Measurements from ENCODE around the gene SH3TC2.
"Not testable (repeated sequence)": the region's sequence is repeated elsewhere in the genome, so short reads cannot be mapped to it uniquely, and the experiment has no call there.

SH3TC2 gene

DNA sequence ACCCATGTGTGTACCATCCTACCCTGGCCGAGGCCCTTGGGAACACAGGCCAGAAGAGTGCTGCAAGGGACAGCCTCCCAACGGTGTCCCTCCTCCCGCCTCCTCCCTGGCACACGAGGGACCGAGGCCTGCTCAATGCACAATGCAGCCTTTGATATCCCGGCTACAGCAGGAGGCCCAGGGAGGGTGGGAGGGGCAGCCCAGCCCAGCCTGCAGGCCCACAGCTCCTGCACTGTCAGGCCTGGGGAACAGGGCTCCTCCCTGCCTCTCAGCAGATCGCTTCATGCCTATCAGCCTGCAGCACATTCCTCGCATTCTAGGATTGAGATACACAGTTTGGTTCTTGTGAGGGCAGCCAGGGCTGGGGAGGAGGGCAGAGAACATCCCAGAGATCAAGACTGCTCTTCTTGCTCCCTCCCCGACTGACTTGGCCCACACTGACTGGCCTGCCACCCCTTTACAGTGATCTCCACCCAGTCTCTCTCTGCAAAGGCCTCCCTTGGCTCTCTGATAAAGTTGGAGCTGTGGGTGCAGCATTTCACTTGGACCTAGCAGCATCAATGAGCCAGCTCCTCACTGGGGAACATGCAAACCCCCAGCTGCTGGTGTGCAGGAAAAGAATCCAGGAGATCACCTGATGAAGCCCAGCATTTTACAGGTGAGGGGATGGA is at the start of gene SH3TC2:
TSS of gene SH3TC2 (minus strand) at position 46 of the 671 bp plus-strand sequence. CDS start at position 6, 40 bp downstream.
- no peak for DNase-seq

DNA sequence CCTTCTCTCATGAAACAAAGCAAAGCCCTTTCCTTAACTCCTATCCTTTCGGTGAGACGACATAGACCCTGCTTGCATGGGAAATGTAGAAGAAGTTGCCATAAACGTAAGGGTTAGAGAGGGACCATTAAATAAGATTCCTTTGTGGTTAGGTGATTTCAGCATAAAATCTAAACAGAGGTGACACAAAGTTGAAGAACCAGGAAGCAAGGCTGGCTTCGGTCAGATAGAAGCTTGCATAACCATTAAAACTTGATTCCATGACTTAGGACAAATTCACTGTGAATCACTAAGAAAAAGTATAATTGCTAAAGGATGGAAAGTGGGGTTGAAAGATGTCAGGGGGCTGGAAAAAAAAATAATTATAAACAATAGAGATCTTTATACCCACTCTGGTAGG is 47.5 kb upstream of the SH3TC2 start:
- DNase-seq, result no peak

DNA sequence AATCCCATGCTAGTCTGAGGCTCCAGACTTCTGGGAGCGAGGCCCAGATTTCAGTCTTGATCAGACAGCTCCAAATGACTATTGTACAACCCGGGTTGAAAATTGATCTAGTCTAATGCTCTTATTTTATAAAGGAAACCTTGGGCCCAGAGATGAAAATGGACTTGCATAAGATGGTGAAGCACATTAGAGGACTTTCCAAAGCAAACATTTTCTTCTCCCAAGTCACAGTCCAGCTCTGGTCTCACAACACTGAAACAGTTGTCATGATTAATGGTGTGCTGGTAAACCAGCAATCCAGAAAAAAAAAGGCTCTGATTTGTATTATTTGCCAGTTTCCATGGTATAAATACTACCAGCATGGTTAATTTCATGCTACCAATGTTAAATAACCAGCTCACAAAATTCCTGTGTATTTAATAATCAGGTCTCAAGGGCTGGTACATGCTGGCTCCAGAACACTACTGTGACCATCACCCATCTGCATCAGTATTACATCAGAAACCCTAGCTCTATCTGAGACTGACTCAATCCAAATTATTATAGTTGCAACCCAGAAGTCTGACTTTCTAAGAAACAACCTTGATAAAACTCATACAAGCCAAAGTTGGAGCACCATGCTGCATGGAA is 45.9 kb upstream of the SH3TC2 start:
- no peak for DNase-seq

DNA sequence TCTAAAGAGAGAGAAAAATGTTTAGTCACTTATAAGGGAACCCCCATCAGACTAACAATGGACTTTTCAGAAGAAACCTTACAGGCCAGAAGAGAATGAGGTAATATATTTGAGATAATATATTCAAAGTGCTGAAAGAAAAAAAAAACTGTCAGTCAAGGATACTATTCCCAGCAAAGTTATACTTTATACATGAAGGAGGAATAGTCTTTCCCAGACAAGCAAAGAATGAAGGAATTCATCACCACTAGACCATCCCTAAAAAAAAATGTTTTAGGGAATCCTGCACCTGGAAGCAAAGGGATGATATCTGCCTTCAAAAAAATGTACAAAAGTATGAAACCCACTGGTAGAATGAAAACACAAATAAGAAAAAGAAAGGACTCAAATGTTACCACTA is 37.5 kb upstream of the SH3TC2 start:
- DNase-seq, result no peak

DNA sequence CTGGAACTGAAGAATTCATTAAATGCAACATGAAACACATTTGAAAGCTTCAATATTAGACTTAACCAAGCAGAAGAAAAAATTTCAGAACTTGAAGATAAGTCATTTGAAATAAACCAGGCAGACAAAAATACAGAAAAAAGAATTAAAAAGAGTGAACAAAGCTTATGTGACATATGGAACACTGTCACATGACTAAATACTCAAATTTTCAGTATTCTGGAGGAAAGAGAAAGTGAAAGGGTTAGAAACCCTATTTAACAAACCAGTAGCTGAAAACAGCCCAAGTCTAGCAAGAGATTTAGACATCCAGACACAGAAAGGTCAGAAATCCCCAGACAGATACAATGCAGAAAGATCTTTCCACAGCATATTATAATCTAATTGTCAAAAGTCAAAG is 37.1 kb upstream of the SH3TC2 start:
- DNase-seq, result no peak

DNA sequence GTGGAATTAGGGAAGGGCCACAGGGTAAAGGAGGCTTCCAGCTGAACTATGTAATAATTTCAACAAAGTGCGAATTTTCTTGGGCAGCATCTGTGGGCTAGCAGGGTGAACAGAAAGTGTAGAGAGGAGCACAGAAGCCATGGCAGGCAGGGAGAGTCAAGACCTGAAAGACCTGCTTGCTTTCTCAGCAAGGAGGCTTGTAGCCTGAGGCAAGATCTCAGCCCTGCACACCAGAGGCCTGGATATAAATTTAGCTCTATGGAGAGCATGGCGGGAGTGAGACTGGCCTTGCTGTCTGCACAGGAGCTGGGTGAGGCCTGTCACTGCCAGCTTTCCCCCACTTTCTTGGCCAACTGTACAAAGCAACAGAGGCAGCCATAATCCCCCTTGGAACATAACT is 32.1 kb upstream of the SH3TC2 start:
- no peak for DNase-seq

DNA sequence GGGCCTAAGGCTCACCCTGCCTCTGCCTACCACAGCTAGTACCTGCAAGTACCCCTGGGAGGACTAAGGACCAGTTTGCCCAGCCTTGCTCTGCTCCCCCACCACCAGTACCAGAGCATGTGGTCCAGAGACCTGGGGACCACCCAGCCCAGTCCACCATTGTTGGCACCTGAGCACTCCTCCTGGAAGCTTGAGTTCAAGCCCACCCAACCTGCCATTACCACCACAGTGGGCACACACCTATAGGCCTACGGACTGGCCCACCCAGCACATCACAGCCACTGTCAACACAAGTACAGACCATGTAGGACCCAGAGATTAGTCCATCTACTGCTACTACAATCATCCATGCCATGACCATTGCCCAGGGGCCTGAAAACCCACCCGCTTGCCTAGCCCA is 30.8 kb upstream of the SH3TC2 start:
- DNase-seq, result no peak

DNA sequence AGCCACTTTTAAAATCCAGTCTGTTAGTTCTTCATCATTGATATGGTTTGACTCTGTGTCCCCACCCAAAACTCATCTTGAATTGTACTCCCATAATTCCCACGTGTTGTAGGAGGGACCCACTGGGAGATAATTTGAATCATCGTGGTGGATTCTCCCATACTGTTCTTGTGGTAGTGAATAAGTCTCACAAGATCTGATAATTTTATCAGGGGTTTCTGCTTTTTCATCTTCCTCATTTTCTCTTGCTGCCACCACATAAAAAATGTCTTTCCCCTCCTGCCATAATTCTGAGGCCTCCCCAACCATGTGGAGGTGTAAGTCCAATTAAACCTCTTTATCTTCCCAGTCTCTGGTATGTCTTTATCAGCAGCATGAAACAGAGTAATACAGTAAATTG is 26.9 kb upstream of the SH3TC2 start:
- peak; percentile 46 to 60 (median 59) for DNase-seq

DNA sequence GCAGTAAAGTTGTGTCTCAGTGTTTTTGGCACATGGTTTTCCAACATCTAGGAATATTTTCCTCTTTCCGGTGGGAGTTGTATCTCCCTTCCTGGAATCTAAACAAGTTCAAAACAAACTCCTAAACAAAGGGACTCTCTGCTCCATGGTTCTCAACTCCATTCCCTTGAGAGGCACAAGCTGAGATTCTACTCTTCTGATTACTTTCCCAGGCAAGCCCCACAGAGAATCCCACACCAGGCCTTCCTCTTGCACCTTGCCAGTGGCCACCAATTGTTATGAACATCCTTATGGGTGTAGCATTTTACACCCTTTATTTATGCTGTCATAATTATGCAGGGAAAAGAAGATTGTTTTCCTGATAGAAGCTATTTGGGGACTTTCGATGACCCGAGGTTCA is 25.8 kb upstream of the SH3TC2 start:
- DNase-seq, result no peak

DNA sequence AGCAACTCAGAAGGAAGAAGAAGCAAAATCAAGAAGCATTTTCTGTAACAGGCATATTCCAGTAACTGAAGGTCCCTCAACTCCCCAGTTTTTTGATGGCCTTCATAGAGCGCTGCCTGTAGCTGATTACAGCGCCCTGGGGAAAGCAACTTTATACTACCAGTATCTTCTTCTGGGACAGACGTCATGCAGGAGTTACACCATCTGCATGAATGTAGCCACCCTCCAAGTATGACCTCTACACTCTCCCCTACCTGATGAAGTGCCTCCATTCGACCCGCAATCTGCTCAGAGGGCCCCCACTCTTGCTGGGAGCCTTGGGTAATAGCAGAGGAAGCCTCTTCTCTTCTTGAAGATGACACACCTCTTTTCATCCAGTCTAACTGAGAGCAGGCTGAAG is 21.0 kb upstream of the SH3TC2 start:
- DNase-seq, result no peak

DNA sequence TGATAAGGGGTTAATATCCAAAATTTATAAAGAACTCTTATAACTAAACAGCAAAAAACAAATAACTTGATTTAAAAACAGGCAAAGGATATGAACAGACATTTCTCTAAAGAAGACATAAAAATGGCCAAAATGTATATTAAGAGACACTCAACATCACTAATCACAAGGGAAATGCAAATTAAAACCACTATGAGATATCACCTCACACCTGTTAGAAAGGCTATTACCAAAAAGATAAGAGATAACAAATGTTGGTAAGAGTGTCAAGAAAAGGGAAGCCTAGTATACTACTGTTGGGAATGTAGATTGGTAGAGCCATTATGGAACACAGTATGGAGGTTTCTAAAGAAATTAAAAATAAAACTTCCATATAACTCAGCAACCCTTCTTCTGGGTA is 19.4 kb upstream of the SH3TC2 start:
- no peak for DNase-seq

DNA sequence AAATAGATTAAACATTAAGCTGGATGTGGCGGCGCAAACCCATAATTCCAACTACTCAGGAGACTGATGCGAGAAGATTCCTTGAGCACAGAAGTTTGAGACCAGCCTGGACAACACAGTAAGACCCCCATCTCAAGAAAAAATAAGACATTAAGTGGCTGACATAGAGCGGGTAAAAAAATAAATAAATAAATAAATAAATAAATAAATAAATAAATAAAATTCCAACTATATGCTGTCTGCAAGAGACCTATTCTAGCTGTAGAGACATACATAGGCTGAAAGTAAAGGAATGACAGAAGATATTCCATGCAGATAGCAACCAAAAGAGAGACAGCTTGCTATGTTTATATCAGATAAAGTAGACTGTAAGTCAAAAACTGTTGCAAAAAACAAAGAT is 17.4 kb upstream of the SH3TC2 start:
- DNase-seq, result no peak

DNA sequence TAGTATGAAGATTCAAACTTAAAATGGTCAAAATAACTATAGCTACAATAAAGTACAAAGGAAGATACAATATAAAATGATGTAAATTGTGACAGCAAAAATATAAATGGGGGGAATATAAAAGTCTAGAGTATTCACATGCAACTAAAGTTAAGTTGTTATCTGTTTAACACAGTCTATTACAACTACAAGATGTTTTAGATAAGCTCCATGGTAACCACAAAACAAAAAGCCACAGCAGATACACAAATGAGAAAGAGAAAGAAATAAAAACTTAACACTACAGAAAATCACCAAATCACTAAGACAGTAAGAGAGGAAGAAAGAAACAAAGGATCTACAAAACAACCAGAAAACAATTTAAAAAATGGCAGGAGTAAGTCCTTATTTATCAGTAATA is 17.0 kb upstream of the SH3TC2 start:
- no peak for DNase-seq

DNA sequence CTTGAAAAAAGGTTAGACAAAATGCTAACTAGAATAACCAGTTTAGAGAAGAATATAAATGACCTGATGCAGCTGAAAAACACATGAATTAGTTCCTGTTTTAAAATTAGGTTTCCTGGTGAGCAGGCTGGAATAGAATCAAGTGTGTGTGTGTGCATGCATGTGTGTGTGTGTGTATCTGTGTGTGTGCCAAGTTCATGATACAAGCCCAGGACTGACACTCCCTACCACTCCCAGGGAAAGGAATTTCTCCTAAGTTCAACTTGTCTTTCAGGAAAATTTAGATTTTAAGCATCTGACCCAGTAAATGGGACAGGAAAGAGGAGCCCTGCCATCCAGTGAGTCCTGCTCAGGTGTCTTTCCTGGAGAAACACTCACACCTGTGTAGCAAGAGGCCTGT is 11.2 kb upstream of the SH3TC2 start:
- DNase-seq, result not testable (repeated sequence)

DNA sequence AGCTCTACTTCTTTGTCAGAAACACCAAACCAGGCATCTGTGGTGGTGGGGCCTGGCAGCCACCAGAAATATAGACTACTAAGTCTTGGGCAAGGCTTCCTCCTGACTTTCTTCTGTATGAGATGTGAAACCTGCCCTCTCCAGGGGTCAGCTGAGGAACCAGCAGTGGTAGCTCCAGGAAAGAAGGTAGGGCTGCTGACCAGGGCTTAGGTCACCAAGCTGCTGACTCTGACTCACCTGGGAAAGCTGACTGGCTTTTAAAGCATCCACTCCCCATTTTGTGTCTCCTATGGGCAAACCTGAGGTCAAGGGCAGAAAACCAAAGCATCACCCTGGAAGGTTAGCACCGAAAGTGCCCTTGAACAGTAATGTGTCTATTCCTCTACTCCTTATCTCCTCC is 10.4 kb upstream of the SH3TC2 start:
- DNase-seq, result peak in 1 of 3 donors; percentile 45

DNA sequence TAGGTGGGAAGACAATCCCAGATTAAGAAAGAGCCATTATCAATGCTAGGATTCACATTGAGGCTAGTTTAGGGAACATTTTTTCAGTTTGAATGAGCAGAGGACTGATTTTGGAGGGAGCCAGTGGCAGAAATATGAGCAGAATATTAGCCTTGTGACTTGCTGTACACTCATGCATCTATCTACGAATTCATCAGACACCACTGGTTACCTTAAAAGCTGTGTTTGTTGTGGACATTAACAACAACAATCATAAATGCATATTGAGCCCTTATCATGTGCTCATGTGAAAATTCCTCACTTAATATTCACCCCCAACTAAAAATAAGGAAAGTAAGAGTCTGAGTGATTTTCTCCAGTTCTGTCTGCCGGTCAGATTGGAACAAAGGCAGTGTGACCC is 9.9 kb upstream of the SH3TC2 start:
- DNase-seq, result no peak

DNA sequence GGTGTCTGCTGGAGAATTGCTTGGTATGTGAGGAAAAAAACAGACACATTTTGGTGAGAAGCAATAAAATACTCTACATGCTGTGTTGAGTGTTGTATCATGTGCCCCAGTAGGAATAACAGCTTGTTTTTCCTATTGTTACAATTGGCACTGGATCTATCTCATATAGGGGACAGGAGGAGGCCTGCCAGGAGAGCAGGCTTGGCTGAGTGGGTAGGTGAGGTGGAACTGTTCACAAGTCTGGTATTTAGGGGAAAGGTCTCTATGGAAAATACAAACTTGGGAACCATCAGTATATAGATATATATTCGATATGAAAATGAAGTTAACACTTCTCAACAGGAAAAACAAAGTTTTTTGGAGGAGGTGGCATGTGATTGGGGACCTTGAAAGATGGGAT is 9.5 kb upstream of the SH3TC2 start:
- no peak for DNase-seq

DNA sequence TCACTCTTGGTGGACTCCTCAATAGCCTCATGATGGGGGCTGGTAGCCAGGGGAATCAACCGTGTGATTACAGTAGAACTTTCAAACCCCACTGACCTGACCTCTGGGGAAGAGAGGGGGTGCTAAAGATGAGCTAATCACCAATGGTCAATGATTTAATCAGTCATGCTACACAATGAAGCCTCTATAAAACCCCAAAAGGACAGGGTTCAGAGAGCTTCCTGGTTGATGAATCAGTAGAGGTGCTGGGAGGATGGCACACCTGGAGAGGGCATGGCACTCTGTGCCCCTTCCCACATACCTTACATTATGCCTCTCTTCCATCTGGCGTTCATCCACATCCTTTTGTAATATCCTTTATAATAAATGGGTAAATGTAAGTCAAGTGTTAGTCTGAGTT is 8.9 kb upstream of the SH3TC2 start:
- DNase-seq, result no peak

DNA sequence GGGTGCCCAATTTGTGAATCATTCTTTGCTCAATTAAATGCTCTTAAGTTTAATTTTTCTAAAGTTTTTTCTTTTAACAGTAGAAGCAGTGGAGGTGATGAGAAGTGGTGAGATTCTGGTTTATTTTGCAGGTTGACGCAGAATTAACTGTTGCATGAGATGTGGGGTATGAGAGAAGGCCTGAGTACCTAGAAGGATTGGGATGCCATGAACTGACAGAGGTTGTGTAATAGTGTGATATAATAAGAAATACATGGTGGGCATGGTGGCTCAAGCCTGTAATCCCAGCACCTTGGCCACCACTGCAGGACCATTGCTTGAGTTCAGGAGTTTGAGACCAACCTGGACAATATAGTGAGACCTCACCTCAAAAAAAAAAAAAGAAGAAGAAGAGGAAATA is 8.4 kb upstream of the SH3TC2 start:
- DNase-seq, result no peak

DNA sequence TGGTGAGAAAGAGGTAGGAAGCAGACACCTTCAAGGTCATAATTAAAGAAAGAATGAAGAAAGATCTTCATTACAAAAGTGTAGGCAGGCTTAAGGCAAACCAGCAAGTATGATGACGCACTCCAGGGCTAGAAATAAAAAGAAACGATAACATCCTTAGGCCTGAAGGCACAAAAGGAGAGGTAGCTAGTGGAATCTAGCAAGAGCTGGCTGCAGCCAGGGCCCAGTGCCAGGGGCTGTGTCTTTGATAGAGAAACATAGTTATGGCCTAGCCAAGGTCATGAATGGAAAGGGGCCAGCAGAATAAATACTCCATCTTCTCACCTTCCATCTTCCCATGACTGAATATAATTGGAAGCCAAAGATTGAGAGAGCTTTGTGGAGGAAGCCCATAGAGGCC is 6.8 kb upstream of the SH3TC2 start:
- no peak for DNase-seq

DNA sequence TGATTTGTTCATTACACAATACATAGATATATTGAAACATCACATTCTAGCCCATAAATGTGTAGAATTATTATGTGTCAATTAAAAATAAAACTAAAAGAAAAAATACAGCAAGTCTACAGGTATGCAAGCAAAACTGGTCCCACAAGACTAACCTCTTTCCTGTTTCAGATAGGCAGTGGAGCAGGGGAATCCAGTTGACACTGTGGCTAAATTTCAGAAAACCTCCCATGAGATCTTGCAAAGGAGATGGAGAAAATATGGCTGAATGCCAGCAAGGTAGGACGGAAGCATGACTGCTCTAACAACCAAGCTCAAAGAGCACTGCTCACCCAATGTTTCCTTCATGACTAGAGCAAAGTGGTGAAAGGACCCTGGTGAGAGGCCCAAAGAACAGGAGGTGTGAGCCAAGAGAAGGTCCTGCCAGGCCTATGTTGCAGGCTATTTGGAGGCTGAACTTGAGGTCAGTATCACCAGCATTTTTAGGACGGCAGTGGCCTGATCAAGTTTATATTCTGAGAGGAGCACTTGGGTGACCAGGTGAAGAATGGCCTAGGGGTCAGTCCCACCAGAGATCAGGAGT is 1.1 kb upstream of the SH3TC2 start:
- DNase-seq, result no peak

DNA sequence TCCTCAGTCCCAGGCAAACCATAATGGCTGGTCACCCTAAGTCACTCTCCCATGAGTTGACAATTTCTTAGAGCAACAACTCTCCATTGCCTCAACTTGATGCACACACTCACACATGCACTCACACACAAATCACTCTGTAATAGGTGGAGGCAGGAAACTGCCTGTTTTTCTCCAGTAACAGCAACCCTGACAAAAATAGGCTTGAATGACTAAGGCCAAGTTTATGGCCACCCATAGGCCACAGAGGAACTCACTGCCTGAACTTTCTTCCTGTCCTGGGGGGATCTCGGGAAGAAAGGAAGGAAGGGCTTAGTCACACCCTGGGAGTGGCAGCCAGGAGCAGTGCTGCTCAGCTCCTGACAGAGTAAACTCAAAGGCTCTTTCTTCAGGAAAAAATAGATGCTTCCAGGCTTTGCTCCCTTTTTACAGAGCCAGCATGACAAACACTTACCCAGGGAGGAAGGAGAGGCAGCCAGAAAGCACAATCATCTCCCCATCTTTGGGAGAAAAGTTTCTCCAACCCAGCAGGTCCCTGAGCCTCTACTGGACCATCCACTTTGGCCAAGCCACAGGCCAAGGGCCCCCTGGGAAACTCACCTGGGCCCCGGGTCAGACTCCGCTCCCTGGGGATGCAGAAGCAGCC is 368 bp downstream of the SH3TC2 start:
- DNase-seq, result peak; percentile 52 to 67 (median 58)

DNA sequence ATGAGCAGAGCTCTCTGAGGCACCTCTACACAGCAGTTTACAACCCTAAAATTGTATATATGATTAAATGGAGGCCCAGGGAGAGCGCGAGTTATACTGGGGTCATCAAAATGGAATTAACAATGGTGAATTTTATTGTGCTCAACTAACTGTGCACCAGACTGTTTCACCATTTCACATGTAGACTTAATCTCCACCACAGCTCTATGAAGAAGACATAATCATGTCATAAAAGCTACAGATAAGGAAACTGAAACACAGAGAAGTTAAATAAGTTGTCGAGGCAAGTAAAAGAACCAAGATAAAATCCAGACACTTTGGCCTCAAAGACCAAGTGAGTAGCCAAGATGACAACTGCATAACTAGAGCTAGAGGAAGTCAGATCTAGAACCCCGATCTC is 1.5 kb downstream of the SH3TC2 start:
- DNase-seq, result no peak

DNA sequence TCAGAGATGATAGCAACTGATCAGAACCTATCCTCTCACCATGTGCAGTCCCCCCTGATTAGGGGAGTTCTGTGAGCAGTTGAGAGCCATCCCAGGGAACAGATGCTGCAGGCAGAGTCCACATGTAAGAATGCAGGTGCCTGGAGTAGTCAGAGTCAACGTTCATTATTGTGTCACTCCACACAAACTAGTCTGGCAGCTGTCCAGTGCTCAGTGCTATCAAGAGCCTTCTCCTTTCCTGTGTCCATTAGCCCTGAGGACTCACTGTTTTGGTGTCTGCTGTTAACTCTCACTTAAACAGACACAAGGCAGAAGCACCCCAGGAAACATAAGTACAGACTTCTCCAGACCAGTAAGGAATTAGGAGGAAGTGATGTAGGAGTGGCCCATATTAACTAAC is 2.5 kb downstream of the SH3TC2 start:
- peak in 1 of 3 donors; percentile 18 for DNase-seq

Measured in suppressor macrophage treated with lipopolysaccharide for 1 hour (primary cell).